Thyroid gland (tissue), 4 donors: ENCODE measurements around the gene METAP2.

Experiments
- CTCF ChIP-seq, 6 experiments: fragments of 200-600 bp in 3 of 6; fragments of 450-650 bp in 3 of 6; sonication (generic) in 3 of 6; IDR thresholded peaks; one replicate each; pipeline ENCODE4 v1.5.1; 2016 to 2019; ENCODE audit warnings: antibody characterized with exemption in 6 of 6, mild to moderate bottlenecking in 2 of 6, inconsistent platforms in 1 of 6, moderate library complexity in 1 of 6
- POLR2A ChIP-seq, 2 donors: fragments of 450-650 bp; IDR thresholded peaks; one replicate each; pipeline ENCODE4 v1.6.1; 2017; ENCODE audit warnings: antibody characterized with exemption in 2 of 2, mild to moderate bottlenecking in 2 of 2, moderate library complexity in 1 of 2

GRCh38 chr12:95495433-95495832, 21.5 kb downstream of the METAP2 start:
- TF ChIP-seq CTCF (IDR thresholded peaks at IDR 0.05) (no peak), POLR2A (IDR thresholded peaks at IDR 0.05) (no peak)
